ENCODE data around the gene KRTAP5-11. TPM values are rescaled to one million over a fixed set of nuclear protein-coding genes. Genes with fewer than 3 reads are reported as not detected.

KRTAP5-11 gene
- total and polyA plus RNA-seq, 2 experiments from 2014 or later: not detected

DNA sequence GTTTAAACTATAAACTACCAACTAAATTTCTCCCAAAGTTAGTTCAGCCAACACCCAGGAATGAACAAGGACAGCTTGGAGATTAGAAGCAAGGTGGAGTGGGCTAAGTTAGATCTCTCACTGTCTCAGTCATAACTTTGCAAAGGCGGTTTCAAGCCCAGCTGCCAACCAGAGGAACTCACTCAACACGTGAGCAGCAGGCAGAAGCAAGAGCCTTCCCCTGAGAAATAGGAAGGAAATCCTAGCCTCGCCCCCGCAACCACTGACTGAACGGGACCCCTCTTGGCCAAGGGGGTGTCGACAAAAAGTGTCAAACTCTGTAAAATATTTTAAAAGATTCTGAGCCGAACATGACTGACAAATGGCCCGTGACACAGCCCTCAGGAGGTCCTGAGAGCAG, 38.8 kb downstream of the KRTAP5-11 start:
- peaks cover 4% of the 10 kb centered on the region for H3K27me3 Mint-ChIP-seq (ENCODE audit: insufficient read depth, low read depth, poor library complexity)
- Histone ChIP-seq H4K20me1 (replicated peaks; ENCODE audit: insufficient read depth) (no peaks in the 10 kb centered on the region), H2AFZ (no peak overlapping the region), H3K36me3 (ENCODE audit: insufficient read depth) (no peaks in the 10 kb centered on the region), H3K4me3 (no peak overlapping the region), H3K4me1 (ENCODE audit: insufficient read depth) (peaks cover 10% of the 10 kb centered on the region; the same call in 1 of the 2 replicates), H3K27ac (ENCODE audit: low read depth) (no peak overlapping the region), H3K9me2 (ENCODE audit: insufficient read depth) (peaks cover 6% of the 10 kb centered on the region; the same call in 1 of the 2 replicates), H3F3A (replicated peaks; ENCODE audit: low read depth) (no peaks in the 10 kb centered on the region), H3K79me2 (replicated peaks; ENCODE audit: insufficient read depth) (no peaks in the 10 kb centered on the region), H3K4me2 (no peak overlapping the region), H3K27me3 (ENCODE audit: insufficient read depth) (no peaks in the 10 kb centered on the region)
- H3K27ac Mint-ChIP-seq: no peak overlapping the region
- ATAC-seq: no peak
- H3K36me3 Mint-ChIP-seq (ENCODE audit: low read depth): peaks cover 16% of the 10 kb centered on the region; the same call in 2 of the 3 replicates
- peaks cover 18% of the 10 kb centered on the region for H3K9me3 Mint-ChIP-seq
- TF ChIP-seq CREB1 (CRISPR knock-in tag; IDR thresholded peaks at IDR 0.05; ENCODE audit: low read depth): no peak
- TF ChIP-seq ZNF114 (CRISPR knock-in tag; IDR thresholded peaks at IDR 0.05): no peak
- TF ChIP-seq JUNB (IDR thresholded peaks at IDR 0.05; ENCODE audit: unreplicated experiment): no peak
- TF ChIP-seq, protein P1, sequence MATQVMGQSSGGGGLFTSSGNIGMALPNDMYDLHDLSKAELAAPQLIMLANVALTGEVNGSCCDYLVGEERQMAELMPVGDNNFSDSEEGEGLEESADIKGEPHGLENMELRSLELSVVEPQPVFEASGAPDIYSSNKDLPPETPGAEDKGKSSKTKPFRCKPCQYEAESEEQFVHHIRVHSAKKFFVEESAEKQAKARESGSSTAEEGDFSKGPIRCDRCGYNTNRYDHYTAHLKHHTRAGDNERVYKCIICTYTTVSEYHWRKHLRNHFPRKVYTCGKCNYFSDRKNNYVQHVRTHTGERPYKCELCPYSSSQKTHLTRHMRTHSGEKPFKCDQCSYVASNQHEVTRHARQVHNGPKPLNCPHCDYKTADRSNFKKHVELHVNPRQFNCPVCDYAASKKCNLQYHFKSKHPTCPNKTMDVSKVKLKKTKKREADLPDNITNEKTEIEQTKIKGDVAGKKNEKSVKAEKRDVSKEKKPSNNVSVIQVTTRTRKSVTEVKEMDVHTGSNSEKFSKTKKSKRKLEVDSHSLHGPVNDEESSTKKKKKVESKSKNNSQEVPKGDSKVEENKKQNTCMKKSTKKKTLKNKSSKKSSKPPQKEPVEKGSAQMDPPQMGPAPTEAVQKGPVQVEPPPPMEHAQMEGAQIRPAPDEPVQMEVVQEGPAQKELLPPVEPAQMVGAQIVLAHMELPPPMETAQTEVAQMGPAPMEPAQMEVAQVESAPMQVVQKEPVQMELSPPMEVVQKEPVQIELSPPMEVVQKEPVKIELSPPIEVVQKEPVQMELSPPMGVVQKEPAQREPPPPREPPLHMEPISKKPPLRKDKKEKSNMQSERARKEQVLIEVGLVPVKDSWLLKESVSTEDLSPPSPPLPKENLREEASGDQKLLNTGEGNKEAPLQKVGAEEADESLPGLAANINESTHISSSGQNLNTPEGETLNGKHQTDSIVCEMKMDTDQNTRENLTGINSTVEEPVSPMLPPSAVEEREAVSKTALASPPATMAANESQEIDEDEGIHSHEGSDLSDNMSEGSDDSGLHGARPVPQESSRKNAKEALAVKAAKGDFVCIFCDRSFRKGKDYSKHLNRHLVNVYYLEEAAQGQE (IDR thresholded peaks at IDR 0.05; ENCODE audit: unreplicated experiment): no peak
- TF ChIP-seq, protein P2, sequence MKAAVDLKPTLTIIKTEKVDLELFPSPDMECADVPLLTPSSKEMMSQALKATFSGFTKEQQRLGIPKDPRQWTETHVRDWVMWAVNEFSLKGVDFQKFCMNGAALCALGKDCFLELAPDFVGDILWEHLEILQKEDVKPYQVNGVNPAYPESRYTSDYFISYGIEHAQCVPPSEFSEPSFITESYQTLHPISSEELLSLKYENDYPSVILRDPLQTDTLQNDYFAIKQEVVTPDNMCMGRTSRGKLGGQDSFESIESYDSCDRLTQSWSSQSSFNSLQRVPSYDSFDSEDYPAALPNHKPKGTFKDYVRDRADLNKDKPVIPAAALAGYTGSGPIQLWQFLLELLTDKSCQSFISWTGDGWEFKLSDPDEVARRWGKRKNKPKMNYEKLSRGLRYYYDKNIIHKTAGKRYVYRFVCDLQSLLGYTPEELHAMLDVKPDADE (IDR thresholded peaks at IDR 0.05): no peak
- no peak for TF ChIP-seq ZNF331 (CRISPR knock-in tag; IDR thresholded peaks at IDR 0.05; ENCODE audit: low read depth)
- no peak for TF ChIP-seq EZH2phosphoT487 (IDR thresholded peaks at IDR 0.05; ENCODE audit: unreplicated experiment)
- no peak for TF ChIP-seq EZH2 (IDR thresholded peaks at IDR 0.05; ENCODE audit: low read depth, unreplicated experiment)
- TF ChIP-seq, protein P3, sequence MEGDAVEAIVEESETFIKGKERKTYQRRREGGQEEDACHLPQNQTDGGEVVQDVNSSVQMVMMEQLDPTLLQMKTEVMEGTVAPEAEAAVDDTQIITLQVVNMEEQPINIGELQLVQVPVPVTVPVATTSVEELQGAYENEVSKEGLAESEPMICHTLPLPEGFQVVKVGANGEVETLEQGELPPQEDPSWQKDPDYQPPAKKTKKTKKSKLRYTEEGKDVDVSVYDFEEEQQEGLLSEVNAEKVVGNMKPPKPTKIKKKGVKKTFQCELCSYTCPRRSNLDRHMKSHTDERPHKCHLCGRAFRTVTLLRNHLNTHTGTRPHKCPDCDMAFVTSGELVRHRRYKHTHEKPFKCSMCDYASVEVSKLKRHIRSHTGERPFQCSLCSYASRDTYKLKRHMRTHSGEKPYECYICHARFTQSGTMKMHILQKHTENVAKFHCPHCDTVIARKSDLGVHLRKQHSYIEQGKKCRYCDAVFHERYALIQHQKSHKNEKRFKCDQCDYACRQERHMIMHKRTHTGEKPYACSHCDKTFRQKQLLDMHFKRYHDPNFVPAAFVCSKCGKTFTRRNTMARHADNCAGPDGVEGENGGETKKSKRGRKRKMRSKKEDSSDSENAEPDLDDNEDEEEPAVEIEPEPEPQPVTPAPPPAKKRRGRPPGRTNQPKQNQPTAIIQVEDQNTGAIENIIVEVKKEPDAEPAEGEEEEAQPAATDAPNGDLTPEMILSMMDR (conservative IDR thresholded peaks at IDR 0.05; ENCODE audit: low read depth in 2 of 2): no peak
- TF ChIP-seq POLR2AphosphoS5 (IDR thresholded peaks at IDR 0.05; ENCODE audit: low read depth): no peak
- TF ChIP-seq, protein P4, sequence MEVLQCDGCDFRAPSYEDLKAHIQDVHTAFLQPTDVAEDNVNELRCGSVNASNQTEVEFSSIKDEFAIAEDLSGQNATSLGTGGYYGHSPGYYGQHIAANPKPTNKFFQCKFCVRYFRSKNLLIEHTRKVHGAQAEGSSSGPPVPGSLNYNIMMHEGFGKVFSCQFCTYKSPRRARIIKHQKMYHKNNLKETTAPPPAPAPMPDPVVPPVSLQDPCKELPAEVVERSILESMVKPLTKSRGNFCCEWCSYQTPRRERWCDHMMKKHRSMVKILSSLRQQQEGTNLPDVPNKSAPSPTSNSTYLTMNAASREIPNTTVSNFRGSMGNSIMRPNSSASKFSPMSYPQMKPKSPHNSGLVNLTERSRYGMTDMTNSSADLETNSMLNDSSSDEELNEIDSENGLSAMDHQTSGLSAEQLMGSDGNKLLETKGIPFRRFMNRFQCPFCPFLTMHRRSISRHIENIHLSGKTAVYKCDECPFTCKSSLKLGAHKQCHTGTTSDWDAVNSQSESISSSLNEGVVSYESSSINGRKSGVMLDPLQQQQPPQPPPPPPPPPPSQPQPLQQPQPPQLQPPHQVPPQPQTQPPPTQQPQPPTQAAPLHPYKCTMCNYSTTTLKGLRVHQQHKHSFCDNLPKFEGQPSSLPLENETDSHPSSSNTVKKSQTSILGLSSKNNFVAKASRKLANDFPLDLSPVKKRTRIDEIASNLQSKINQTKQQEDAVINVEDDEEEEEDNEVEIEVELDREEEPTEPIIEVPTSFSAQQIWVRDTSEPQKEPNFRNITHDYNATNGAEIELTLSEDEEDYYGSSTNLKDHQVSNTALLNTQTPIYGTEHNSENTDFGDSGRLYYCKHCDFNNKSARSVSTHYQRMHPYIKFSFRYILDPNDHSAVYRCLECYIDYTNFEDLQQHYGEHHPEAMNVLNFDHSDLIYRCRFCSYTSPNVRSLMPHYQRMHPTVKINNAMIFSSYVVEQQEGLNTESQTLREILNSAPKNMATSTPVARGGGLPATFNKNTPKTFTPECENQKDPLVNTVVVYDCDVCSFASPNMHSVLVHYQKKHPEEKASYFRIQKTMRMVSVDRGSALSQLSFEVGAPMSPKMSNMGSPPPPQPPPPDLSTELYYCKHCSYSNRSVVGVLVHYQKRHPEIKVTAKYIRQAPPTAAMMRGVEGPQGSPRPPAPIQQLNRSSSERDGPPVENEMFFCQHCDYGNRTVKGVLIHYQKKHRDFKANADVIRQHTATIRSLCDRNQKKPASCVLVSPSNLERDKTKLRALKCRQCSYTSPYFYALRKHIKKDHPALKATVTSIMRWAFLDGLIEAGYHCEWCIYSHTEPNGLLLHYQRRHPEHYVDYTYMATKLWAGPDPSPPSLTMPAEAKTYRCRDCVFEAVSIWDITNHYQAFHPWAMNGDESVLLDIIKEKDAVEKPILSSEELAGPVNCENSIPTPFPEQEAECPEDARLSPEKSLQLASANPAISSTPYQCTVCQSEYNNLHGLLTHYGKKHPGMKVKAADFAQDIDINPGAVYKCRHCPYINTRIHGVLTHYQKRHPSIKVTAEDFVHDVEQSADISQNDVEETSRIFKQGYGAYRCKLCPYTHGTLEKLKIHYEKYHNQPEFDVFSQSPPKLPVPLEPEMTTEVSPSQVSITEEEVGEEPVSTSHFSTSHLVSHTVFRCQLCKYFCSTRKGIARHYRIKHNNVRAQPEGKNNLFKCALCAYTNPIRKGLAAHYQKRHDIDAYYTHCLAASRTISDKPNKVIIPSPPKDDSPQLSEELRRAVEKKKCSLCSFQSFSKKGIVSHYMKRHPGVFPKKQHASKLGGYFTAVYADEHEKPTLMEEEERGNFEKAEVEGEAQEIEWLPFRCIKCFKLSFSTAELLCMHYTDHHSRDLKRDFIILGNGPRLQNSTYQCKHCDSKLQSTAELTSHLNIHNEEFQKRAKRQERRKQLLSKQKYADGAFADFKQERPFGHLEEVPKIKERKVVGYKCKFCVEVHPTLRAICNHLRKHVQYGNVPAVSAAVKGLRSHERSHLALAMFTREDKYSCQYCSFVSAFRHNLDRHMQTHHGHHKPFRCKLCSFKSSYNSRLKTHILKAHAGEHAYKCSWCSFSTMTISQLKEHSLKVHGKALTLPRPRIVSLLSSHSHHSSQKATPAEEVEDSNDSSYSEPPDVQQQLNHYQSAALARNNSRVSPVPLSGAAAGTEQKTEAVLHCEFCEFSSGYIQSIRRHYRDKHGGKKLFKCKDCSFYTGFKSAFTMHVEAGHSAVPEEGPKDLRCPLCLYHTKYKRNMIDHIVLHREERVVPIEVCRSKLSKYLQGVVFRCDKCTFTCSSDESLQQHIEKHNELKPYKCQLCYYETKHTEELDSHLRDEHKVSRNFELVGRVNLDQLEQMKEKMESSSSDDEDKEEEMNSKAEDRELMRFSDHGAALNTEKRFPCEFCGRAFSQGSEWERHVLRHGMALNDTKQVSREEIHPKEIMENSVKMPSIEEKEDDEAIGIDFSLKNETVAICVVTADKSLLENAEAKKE (CRISPR knock-in tag; IDR thresholded peaks at IDR 0.05): no peak
- no peak for TF ChIP-seq NANOG (IDR thresholded peaks at IDR 0.05; ENCODE audit: borderline replicate concordance)
- TF ChIP-seq STAT1 (IDR thresholded peaks at IDR 0.05; ENCODE audit: unreplicated experiment): no peak
- peaks cover 12% of the 10 kb centered on the region for H3K4me1 Mint-ChIP-seq
- no peak for DNase-seq (ENCODE audit: low spot score)
- no peak overlapping the region for H3K4me3 Mint-ChIP-seq
